Heart right ventricle (tissue), 16 donors: ENCODE data around the gene ZXDC. TPM values are rescaled to one million over a fixed set of nuclear protein-coding genes. Genes with fewer than 3 reads are reported as not detected.

Source experiments
- ATAC-seq, 8 donors: fragments of 200-7000 bp; cut with Tn5 transposase; one replicate each; pipeline ENCODE4 v1.9.1; 2020; ENCODE audit warnings: mild to moderate bottlenecking in 8 of 8, moderate library complexity in 8 of 8, moderate number of reproducible peaks in 1 of 8
- DNase-seq, 2 donors: peaks; one replicate each; pipeline ENCODE4 v3.0.0-alpha.2; 2020
- H3K27ac ChIP-seq, 10 donors: fragments of 200-600 bp; sonication (generic) in 2 of 10; one replicate each; pipeline versions ENCODE4 v1.5.0 to v1.8.0; 2020 to 2022; ENCODE audit warnings: mild to moderate bottlenecking in 3 of 10
- H3K27me3 ChIP-seq, 7 donors: fragments of 200-600 bp; one replicate each; pipeline ENCODE4 v1.8.0; 2021 to 2022; ENCODE audit warnings: mild to moderate bottlenecking in 2 of 7
- H3K36me3 ChIP-seq, 9 donors: fragments of 200-600 bp; sonication (generic) in 1 of 9; one replicate each; pipeline versions ENCODE4 v1.5.0 to v1.8.0; 2020 to 2022; ENCODE audit warnings: mild to moderate bottlenecking in 2 of 9
- H3K4me1 ChIP-seq, 9 donors: fragments of 200-600 bp; sonication (generic) in 1 of 9; one replicate each; pipeline versions ENCODE4 v1.5.0 to v1.8.0; 2020 to 2022; ENCODE audit warnings: mild to moderate bottlenecking in 4 of 9
- H3K4me3 ChIP-seq, 10 donors: fragments of 200-600 bp; sonication (generic) in 2 of 10; one replicate each; pipeline versions ENCODE4 v1.5.0 to v1.8.0; 2020 to 2022; ENCODE audit warnings: mild to moderate bottlenecking in 7 of 10, moderate library complexity in 2 of 10
- H3K9me3 ChIP-seq, 11 donors: fragments of 200-600 bp in 10 of 11; sonication (generic) in 2 of 11; one replicate each; pipeline versions ENCODE4 v1.5.0 to v1.8.0; 2013 to 2022; ENCODE audit warnings: mild to moderate bottlenecking in 2 of 11, control low read depth in 1 of 11, moderate library complexity in 1 of 11
- WGBS, 2 donors: extraction: QIAGEN DNeasy Blood & Tissue Kit; methylation state at CpG; one replicate each; pipeline ENCODE4 v1.1.7; 2013; ENCODE audit warnings: inconsistent platforms in 1 of 2; 5-methylcytosine and 5-hydroxymethylcytosine counted together
- intact Hi-C, 10 donors: fragments of 100-400 bp; cut with DNase I; formaldehyde crosslinking; loops; one replicate each; pipeline versions ENCODE4 v1.11.1 to v1.14.2; 2022
- polyA plus RNA-seq, 2 donors: library from polyadenylated mRNA; stranded (reverse); fragments of 200-250 nt; gene quantifications; one replicate each; pipeline ENCODE4 v1.2.3, GENCODE V29; 2013
- total RNA-seq, 10 donors: library from RNA; stranded (reverse); fragmentation: NEBNext Ultra II Directional in 3 of 10; extraction: Animal tissue kit (Norgen Biotek cat#: 25700) in 3 of 10; gene quantifications; one replicate each; pipeline versions ENCODE4 v1.2.1 to v1.2.4, GENCODE V29; 2021 to 2023
- TF ChIP-seq, protein P1 (sequence below), 9 donors: fragments of 200-600 bp; sonication (generic) in 2 of 9; IDR thresholded peaks; one replicate each; pipeline versions ENCODE4 v1.5.0 to v1.8.0; 2021 to 2022; ENCODE audit warnings: antibody characterized with exemption in 9 of 9, mild to moderate bottlenecking in 5 of 9, moderate library complexity in 1 of 9
- donor health status: Arrhythmogenic right ventricular cardiomyopathy.
- donor health status: ischemic (EF 13 %, LVEDD 7.1; RV severe dilation, severe dysfunction).
- donor health status: healthy with polysubstance abuse.
- donor health status: DM: no; HTN: yes; CAD: no.
- donor health status: DM: no; HTN: no; CAD: no.
- donor health status: ischemic (EF 25% LVEDD 6.9; RV normal size, moderate dysfunction).
- donor health status: ischemic (EF 25% LVEDD 5.7; RV mildly dilated, moderate dysfunction).
- donor health status: healthy.
- donor health status: DM: yes; HTN: yes; CAD: no.
- donor health status: Ischemic cardiomyopathy.
- donor health status: ischemic (EF 35%, LVEDD 5.7; RV mildly dilated, moderate dysfunction).
- donor health status: nonischemic (EF 11% LVEDD 7.7; RV severe dilation, severe dysfunction).
- donor health status: DM: yes; HTN: yes; CAD: no.
- donor health status: PGD.
- donor health status: ischemic (EF 29% LVEDD 5.4; RV normal size, mild dysfunction).
- donor health status: nonischemic (EF 23%, LVEDD 6.1; RV moderate dilation, normal function).

ZXDC gene
- total and polyA plus RNA-seq, 12 donors, result 6.6 to 25.4 (median 19.4) TPM

DNA sequence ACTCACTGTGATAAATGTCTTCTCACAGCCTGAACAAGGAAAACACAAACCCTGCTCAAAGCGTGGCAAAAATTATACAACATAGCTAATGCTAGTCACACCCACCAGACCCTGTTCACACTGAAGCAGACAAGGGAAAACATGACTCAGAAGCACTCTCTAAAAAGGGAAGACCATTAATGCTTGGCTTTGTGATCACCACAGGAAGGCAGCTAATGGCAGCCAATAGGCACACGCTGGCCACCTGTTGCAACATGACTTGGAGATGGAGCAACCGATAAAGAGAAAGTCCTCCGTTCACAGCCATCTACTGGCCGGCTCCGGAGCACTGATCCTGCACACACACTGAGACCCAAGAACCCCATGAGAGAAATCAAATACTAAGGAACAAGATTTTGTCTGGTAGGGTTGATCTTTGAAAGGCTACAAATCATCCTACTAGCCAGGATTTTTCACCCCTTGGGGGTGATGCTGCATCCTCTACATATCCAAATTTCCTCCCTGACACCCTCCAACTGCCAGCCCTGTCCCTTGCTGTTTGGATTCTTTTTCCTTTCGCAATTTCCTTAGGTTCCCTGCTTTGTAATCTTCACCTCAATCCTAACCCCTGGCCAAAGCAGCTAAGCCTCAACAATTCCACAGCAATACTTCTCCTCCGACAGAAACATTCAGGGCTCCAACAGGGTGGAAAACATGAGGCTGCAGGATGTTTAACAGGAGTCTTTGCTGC is 3.2 kb downstream of the ZXDC start:
- Histone ChIP-seq H3K4me1 (peaks cover 34 to 72% (median 57%) of the 10 kb centered on the region in 9 donors), H3K4me3 (peak overlapping the region in 5 of 10 donors; percentile 70 to 88 (median 76)), H3K27ac (peak overlapping the region in 3 of 10 donors; percentile 27 to 70 (median 32)), H3K27me3 (no peaks in the 10 kb centered on the region), H3K36me3 (peaks cover 0 to 47% (median 24%) of the 10 kb centered on the region in 9 donors), H3K9me3 (no peaks in the 10 kb centered on the region)
- DNase-seq, result peak in 1 of 2 donors; percentile 40
- TF ChIP-seq, protein P1, sequence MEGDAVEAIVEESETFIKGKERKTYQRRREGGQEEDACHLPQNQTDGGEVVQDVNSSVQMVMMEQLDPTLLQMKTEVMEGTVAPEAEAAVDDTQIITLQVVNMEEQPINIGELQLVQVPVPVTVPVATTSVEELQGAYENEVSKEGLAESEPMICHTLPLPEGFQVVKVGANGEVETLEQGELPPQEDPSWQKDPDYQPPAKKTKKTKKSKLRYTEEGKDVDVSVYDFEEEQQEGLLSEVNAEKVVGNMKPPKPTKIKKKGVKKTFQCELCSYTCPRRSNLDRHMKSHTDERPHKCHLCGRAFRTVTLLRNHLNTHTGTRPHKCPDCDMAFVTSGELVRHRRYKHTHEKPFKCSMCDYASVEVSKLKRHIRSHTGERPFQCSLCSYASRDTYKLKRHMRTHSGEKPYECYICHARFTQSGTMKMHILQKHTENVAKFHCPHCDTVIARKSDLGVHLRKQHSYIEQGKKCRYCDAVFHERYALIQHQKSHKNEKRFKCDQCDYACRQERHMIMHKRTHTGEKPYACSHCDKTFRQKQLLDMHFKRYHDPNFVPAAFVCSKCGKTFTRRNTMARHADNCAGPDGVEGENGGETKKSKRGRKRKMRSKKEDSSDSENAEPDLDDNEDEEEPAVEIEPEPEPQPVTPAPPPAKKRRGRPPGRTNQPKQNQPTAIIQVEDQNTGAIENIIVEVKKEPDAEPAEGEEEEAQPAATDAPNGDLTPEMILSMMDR (IDR thresholded peaks at IDR 0.05), result peak in 1 of 9 donors; percentile 12
- intact Hi-C loops, result loop anchor here in 4 of 10 donors (10.0 kb wide), 3 partner anchors 208 to 228 kb away; no protein-coding TSS in a partner anchor
- WGBS, 2 donors, result 35 to 40% methylated on average over 8 of the region's 8 CpGs
- ATAC-seq, result peak in 5 of 8 donors; percentile 8 to 43 (median 25)

DNA sequence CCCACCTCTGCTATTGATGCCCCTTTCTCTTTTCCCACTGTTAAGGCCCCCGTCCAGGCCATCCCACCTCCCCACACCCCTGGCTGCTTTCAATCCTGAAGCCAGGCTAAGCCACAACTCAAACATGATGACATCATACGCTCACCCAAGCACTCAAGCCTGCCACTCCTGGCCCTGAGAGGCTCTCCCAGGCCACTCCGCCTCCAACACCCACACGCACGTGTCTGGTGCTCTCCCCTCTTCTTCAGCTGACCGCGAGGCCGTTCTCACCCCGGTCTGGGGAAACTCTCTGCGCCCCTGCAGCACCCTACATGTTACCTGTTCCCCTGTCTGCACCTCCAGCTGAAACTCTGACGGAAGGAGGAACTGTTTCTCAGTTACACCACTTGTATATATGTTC is 6.2 kb downstream of the ZXDC start:
- Histone ChIP-seq H3K4me3 (no peak overlapping the region), H3K9me3 (no peaks in the 10 kb centered on the region), H3K4me1 (peaks cover 24 to 73% (median 59%) of the 10 kb centered on the region in 9 donors), H3K36me3 (peaks cover 0 to 77% (median 50%) of the 10 kb centered on the region in 9 donors), H3K27ac (peak overlapping the region in 1 of 10 donors; percentile 37), H3K27me3 (no peaks in the 10 kb centered on the region)
- intact Hi-C loops, result loop anchor here in 2 of 10 donors (10.0 kb wide), 2 partner anchors 75 to 215 kb away; partner anchors contain the start of gene CFAP100 (in 1 of the 2)
- DNase-seq, result no peak
- peak in 5 of 8 donors; percentile 29 to 44 (median 41) for ATAC-seq
- TF ChIP-seq, protein P1 (IDR thresholded peaks at IDR 0.05), result no peak
- 64 to 76% methylated on average over 11 of the region's 11 CpGs for WGBS, 2 donors

DNA sequence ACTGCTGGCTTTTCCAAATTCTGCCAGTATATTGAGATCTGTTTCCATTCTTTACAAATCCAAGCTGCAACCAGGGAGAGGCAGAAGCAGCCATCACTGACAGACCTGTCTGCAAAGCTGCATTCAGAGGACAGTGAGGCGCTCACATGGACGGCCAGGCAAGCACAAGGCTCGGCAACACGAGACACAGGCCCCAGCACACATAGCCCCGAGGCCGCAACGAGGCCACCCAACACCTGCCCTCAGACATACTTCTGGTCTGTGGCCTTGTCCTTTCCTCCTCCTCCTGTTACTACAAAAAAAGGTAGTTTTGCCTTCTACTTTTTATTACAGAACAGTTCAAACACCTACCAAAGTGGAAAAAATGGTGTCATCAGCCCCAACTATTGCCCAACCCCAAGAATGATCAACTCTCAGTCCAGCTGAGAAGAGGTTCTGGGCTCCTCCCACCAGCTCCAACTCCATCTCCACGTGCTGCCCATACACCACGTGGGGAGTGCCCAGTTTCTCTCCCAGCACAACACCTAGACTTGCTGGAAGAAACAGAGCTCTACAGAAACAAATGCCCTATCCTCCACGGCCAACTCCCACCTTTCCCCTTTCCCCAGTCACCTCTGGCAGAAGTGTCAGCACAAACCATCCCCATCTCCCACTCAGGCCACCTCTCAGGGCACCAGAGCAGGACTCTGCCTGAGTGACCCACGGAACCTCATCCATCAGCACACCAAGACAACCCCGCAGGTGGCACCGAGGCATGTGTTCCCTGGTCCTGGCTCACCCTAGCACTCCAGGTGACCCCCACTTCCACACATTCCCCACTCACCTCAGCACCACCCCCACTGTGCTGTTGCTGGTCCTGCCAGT is 7.4 kb downstream of the ZXDC start:
- DNase-seq, result no peak
- WGBS, 2 donors, result 77 to 79% methylated on average over 13 of the region's 13 CpGs
- Histone ChIP-seq H3K4me3 (no peak overlapping the region), H3K4me1 (peaks cover 15 to 68% (median 47%) of the 10 kb centered on the region in 9 donors), H3K36me3 (peaks cover 0 to 89% (median 61%) of the 10 kb centered on the region in 9 donors), H3K27ac (peak overlapping the region in 2 of 10 donors; percentile 2 to 37), H3K27me3 (no peaks in the 10 kb centered on the region), H3K9me3 (no peaks in the 10 kb centered on the region)
- TF ChIP-seq, protein P1 (IDR thresholded peaks at IDR 0.05), result no peak
- intact Hi-C loops, result loop anchor here in 2 of 10 donors (10.0 kb wide), 2 partner anchors 73 to 213 kb away; partner anchors contain the start of gene CFAP100 (in 1 of the 2)
- peak in 3 of 8 donors; percentile 10 to 44 (median 32) for ATAC-seq

DNA sequence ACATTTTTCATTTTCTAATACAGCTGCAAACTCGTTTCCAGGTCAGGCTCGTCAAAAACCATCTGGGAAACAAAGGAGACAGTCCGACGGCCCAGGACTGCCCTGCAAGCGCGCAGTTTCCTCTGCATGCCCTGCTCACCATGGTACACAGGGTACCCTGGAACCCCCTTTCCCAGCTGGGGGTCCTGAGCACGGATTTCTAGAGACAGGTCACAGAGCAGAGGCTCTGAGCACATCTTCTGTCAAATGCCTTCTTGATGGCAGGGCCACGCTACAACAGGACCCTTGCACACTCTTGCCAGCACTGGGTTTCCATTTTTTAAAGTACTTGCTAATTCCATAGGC is 8.1 kb downstream of the ZXDC start:
- WGBS, 2 donors, result 79 to 80% methylated on average over 8 of the region's 8 CpGs
- no peak for DNase-seq

More for the DNA sequence above, 8.1 kb downstream of the ZXDC start:
- H3K36me3 ChIP-seq, result peaks cover 0 to 96% (median 61%) of the 10 kb centered on the region in 9 donors
- H3K4me3 ChIP-seq, result no peak overlapping the region
- intact Hi-C loops, result loop anchor here in 2 of 10 donors (10.0 kb wide), 2 partner anchors 73 to 213 kb away; partner anchors contain the start of gene CFAP100 (in 1 of the 2)
- peak overlapping the region in 1 of 10 donors; percentile 2 for H3K27ac ChIP-seq
- TF ChIP-seq, protein P1 (IDR thresholded peaks at IDR 0.05), result no peak
- H3K9me3 ChIP-seq, result no peaks in the 10 kb centered on the region
- ATAC-seq, result no peak
- peaks cover 9 to 67% (median 42%) of the 10 kb centered on the region in 9 donors for H3K4me1 ChIP-seq
- H3K27me3 ChIP-seq, result no peaks in the 10 kb centered on the region
